Psoas muscle (tissue), 8 donors: ENCODE results near the gene B4GALT2. TPM values are rescaled to one million over a fixed set of nuclear protein-coding genes. Genes with fewer than 3 reads are reported as not detected.
A peak's percentile ranks its signal among the peaks of the same experiment; 100 is the strongest.

ENCODE experiments used
- ATAC-seq, 4 donors: fragments of 200-7000 bp; cut with Tn5 transposase; one replicate each; pipeline ENCODE4 v1.9.1; 2020; ENCODE audit warnings: moderate library complexity in 3 of 4, mild to moderate bottlenecking in 2 of 4
- DNase-seq, 2 donors: peaks; one replicate each; pipeline ENCODE4 v3.0.0-alpha.2; 2020
- H3K27ac ChIP-seq: fragments of 200-600 bp; one replicate; pipeline ENCODE4 v1.8.0; 2022
- H3K27me3 ChIP-seq, 3 donors: fragments of 200-600 bp in 1 of 3; one replicate each; pipeline versions ENCODE4 v1.6.1 to v1.8.0; 2013 to 2022; ENCODE audit warnings: low read length in 2 of 3, mild to moderate bottlenecking in 2 of 3, moderate library complexity in 1 of 3; ENCODE audit not compliant: insufficient read depth in 3 of 3
- H3K36me3 ChIP-seq, 2 donors: fragments of 200-600 bp in 1 of 2; one replicate each; pipeline versions ENCODE4 v1.6.1 to v1.8.0; 2013 to 2022; ENCODE audit warnings: low read depth in 1 of 2, mild to moderate bottlenecking in 1 of 2, moderate library complexity in 1 of 2; ENCODE audit not compliant: insufficient read depth in 1 of 2
- H3K4me1 ChIP-seq: fragments of 200-600 bp; one replicate; pipeline ENCODE4 v1.8.0; 2022
- H3K4me3 ChIP-seq: fragments of 200-600 bp; one replicate; pipeline ENCODE4 v1.8.0; 2022; ENCODE audit warnings: mild to moderate bottlenecking
- H3K9me3 ChIP-seq: fragments of 200-600 bp; one replicate; pipeline ENCODE4 v1.8.0; 2022
- CTCF ChIP-seq: fragments of 200-600 bp; IDR thresholded peaks from one replicate; pipeline ENCODE4 v1.8.0; 2022; ENCODE audit warnings: antibody characterized with exemption
- WGBS, 3 donors: extraction: QIAGEN DNeasy Blood & Tissue Kit; methylation state at CpG; one replicate each; pipeline versions ENCODE4 v1.1.6 to v1.1.7; 2013; 5-methylcytosine and 5-hydroxymethylcytosine counted together
- intact Hi-C, 2 donors: fragments of 100-400 bp; cut with DNase I; formaldehyde crosslinking; loops; one replicate each; pipeline versions ENCODE4 v1.11.0 to v1.14.2; 2022
- polyA plus RNA-seq, 3 donors: library from polyadenylated mRNA; stranded (reverse); fragments of 200-250 nt; gene quantifications; one replicate each; pipeline ENCODE4 v1.2.3, GENCODE V29; 2013
- total RNA-seq, 4 donors: library from RNA; stranded (reverse); fragmentation: NEBNext Ultra II Directional in 2 of 4; extraction: Animal tissue kit (Norgen Biotek cat#: 25700) in 2 of 4; gene quantifications; one replicate each; pipeline versions ENCODE4 v1.2.1 to v1.2.4, GENCODE V29; 2021 to 2023
- donor health status: healthy with polysubstance abuse.
- donor health status: DM: no; HTN: no; CAD: no; lungs with moderate emphysema.
- donor health status: Bipolar disorder and iron deficiency.
- donor health status: healthy.
- donor health status: DM: yes; HTN: yes; CAD: no.
- donor health status: DM: no; HTN: no; CAD: no.
- donor health status: DM: no; HTN: no; CAD: no.
- donor health status: DM: yes; HTN: yes; CAD: no.

Gene B4GALT2
- total and polyA plus RNA-seq, 7 donors: 33.5 to 81.0 (median 54.9) TPM

GRCh38 chr1:43945674-43946235 lies 33.3 kb upstream of the B4GALT2 start:
- WGBS, 3 donors: 6 to 11% (median 7%) methylated on average over 3 of the region's 3 CpGs
- H3K36me3 ChIP-seq: peaks cover 0 to 15% of the 10 kb centered on the region in 2 donors
- ATAC-seq (no peak), DNase-seq (no peak)
- intact Hi-C loops: loop anchor here in 1 of 2 donors (10.0 kb wide), 1 partner anchor 411 kb away; the partner anchor contains the start of gene PTPRF
- H3K9me3 ChIP-seq: no peaks in the 10 kb centered on the region
- H3K27me3 ChIP-seq: no peaks in the 10 kb centered on the region
- H3K4me3 ChIP-seq: peak overlapping the region; percentile 79
- no peak for TF ChIP-seq CTCF
- H3K4me1 ChIP-seq: peaks cover 40% of the 10 kb centered on the region
- H3K27ac ChIP-seq: peak overlapping the region; percentile 99

DNA sequence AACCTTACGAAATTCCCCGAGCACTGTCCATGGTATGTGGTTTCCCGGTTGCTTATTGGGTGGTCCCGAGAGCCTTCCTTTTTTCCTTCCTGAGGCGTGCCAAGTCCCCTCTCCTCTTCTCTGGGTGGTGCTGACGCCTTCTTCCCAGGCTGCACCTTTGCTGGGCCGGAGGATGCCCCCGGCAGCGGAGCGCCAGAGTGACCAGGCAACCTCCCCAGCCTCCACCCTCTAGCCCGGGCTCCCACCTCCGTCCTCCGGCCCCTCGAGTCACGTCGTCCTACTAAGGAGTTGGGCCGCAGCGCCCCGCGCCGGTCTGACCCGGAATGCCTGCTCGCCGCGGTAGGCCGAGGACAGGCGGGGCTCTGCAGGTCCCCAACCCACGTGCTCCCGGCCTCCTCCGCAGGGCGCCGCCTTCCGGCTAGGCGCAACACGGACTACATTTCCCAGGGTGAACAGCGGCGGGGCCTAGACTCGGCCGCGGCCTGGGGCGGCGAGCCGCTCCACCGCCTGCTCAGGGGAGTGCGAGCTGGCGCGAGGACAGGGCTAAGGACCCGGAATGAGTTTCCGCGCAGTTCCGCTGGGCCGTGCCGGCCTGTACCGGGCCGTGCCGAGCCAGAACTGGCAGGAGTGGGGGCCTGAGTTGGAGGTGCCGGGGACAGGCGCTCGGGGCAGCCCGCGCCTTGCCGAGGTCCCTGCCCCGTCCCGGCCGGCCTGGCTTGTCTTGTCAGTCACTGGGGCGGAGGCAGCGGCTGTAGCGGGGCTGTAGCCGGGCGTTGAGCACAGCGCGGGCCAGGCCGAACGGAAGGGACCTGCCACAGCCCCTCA lies 32.6 kb upstream of the B4GALT2 start, which contains the start of gene IPO13:
Gene IPO13 (plus strand): TSS at position 715 of the 825 bp plus-strand sequence. CDS start 651 bp downstream, outside the sequence.
- H3K36me3 ChIP-seq: peaks cover 0 to 21% of the 10 kb centered on the region in 2 donors
- peak; percentile 69 for TF ChIP-seq CTCF
- peak within 1 kb of the TSS; percentile 79 for H3K4me3 ChIP-seq
- intact Hi-C loops: loop anchor here in 1 of 2 donors (10.0 kb wide), 1 partner anchor 412 kb away; the partner anchor contains the start of gene PTPRF
- H3K4me1 ChIP-seq: peaks cover 47% of the 10 kb centered on the region
- peak; percentile 89 to 93 (median 90) for ATAC-seq
- no peaks in the 10 kb centered on the region for H3K9me3 ChIP-seq
- 0% methylated on average over 62 to 74 of the region's 74 CpGs for WGBS, 3 donors
- DNase-seq: peak; percentile 96 to 99
- peak within 1 kb of the TSS; percentile 99 for H3K27ac ChIP-seq
- no peaks in the 10 kb centered on the region for H3K27me3 ChIP-seq

- Histone ChIP-seq H3K27ac (peak overlapping the region; percentile 99), H3K4me1 (peaks cover 55% of the 10 kb centered on the region), H3K4me3 (peak overlapping the region; percentile 79), H3K36me3 (peaks cover 0 to 25% of the 10 kb centered on the region in 2 donors), H3K9me3 (no peaks in the 10 kb centered on the region), H3K27me3 (no peaks in the 10 kb centered on the region)
- intact Hi-C loops: loop anchor here in 1 of 2 donors (10.0 kb wide), 1 partner anchor 412 kb away; the partner anchor contains the start of gene PTPRF
- no peak for TF ChIP-seq CTCF
- ATAC-seq (peak; percentile 53 to 73 (median 68)), DNase-seq (peak; percentile 59 to 89)
- WGBS, 3 donors: 1 to 3% (median 3%) methylated on average over 27 of the region's 27 CpGs
Measured at GRCh38 chr1:43947061-43947873, 31.7 kb upstream of the B4GALT2 start.

GRCh38 chr1:43947874-43948437 lies 31.1 kb upstream of the B4GALT2 start:
- ATAC-seq (no peak), DNase-seq (no peak)
- peak overlapping the region; percentile 99 for H3K27ac ChIP-seq
- peak overlapping the region; percentile 79 for H3K4me3 ChIP-seq
- WGBS, 3 donors: 10 to 17% (median 11%) methylated on average over 3 of the region's 3 CpGs
- peaks cover 0 to 25% of the 10 kb centered on the region in 2 donors for H3K36me3 ChIP-seq
- intact Hi-C loops: loop anchor here in 1 of 2 donors (10.0 kb wide), 1 partner anchor 413 kb away; the partner anchor contains the start of gene PTPRF
- no peaks in the 10 kb centered on the region for H3K27me3 ChIP-seq
- H3K9me3 ChIP-seq: no peaks in the 10 kb centered on the region
- TF ChIP-seq CTCF: no peak
- H3K4me1 ChIP-seq: peaks cover 62% of the 10 kb centered on the region
